ENCODE data around the gene ADAR. TPM values are rescaled to one million over a fixed set of nuclear protein-coding genes. Genes with fewer than 3 reads are reported as not detected.

The ADAR gene
- total and polyA plus RNA-seq, 2 donors (not counting 3 experiments of a cell fraction or from before 2014, with no cell fraction given): 88.2 to 141 TPM

DNA sequence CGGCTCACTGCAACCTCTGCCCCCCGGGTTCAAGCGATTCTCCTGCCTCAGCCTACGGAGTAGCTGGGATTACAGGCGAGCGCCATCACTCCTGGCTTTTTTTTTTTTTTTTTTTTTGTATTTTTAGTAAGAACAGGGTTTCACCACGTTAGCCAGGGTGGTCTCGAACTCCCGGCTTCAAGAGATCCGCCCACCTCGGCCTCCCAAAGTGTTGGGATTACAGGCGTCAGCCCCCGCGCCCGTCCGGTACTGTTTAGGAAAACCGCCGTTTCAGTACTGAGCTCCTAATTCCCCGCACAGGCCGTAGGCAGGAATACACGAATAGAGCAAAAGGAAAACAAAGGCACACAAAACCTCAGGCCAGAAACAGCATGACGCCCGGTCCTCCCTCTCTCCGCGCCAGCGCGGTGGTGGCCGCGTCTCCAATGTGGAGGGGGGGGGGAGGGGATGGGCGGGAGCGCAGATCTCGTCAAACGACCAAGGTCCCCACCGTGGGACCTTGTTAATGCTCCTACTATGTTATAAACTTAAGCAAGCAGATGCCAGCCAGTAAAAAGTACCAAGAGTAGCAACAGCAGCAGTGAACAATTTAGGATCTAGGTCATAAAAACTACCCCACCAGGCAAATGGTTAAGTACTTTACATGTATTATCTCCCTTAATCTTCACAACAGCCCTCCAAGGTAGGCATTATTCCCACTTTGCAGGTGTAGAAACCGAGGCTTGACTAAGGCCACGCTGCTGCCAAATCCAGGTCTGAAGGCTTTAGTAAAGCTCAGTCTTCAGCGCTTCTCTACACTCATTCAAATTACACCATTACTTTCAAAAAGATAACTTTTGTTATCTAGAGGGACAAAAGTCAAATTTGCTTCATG, 648 bp upstream of the ADAR start:
- Histone ChIP-seq H3K27me3 (ENCODE audit: control insufficient read depth in 2 of 2, insufficient read depth in 2 of 2, low read length in 2 of 2) (no peaks in the 10 kb centered on the region), H3K4me1 (ENCODE audit: control insufficient read depth, extremely low read depth, insufficient read depth, low read length) (peaks cover 6% of the 10 kb centered on the region), H3K36me3 (ENCODE audit: control insufficient read depth in 2 of 2, extremely low read depth in 1 of 2, insufficient read depth in 2 of 2, low read length in 2 of 2) (no peaks in the 10 kb centered on the region), H3K79me2 (ENCODE audit: control insufficient read depth, insufficient read depth, low read length) (peaks cover 67% of the 10 kb centered on the region), H4K20me1 (replicated peaks; ENCODE audit: control insufficient read depth, extremely low read depth, insufficient read depth, low read length) (peaks cover 4% of the 10 kb centered on the region), H3K9me3 (replicated peaks; ENCODE audit: control insufficient read depth, insufficient read depth, low read length) (no peaks in the 10 kb centered on the region), H3K9ac (replicated peaks; ENCODE audit: extremely low read depth, insufficient read depth, low read length) (peak overlapping the region; percentile 91), H3K4me2 (ENCODE audit: insufficient read depth, low read length) (peak overlapping the region; percentile 61), H2AFZ (ENCODE audit: low read depth, low read length) (peak overlapping the region; percentile 58), H3K9me1 (replicated peaks; ENCODE audit: control insufficient read depth, extremely low read depth, insufficient read depth, low read length) (no peaks in the 10 kb centered on the region), H3K27ac (ENCODE audit: insufficient read depth, low read depth, low read length) (peak overlapping the region; percentile 56), H3K4me3 (replicated peaks in 1 of 3; ENCODE audit: insufficient read depth in 1 of 3, low read depth in 1 of 3, low read length in 3 of 3) (peak overlapping the region; percentile 15 to 68 (median 47))
- intact Hi-C loops (cut with micrococcal nuclease) (loop anchor here (1.0 to 2.0 kb wide), 2 partner anchors 20 to 50 kb away; partner anchors contain the start of gene UBE2Q1), dilution Hi-C loops (cut with MboI; ENCODE audit: extremely low pct_ligation_motif_present, low sequenced_read_pairs) (no loop called here)
- POLR2A ChIA-PET: interaction anchor here (0.5 to 0.7 kb wide), 5 partner anchors 9 to 563 kb away, joined by 3 to 8 read pairs (median 6); no protein-coding TSS in a partner anchor
- TF ChIP-seq POLR2AphosphoS5 (IDR thresholded peaks at IDR 0.05; ENCODE audit: insufficient read depth, low read depth, low read length) (no peak), GATA2 (IDR thresholded peaks at IDR 0.05; ENCODE audit: insufficient read depth, insufficient read length, low read depth, low read length) (no peak), JUN (IDR thresholded peaks at IDR 0.05; ENCODE audit: borderline replicate concordance, insufficient read depth, insufficient read length, low read depth) (no peak), POLR2A (IDR thresholded peaks at IDR 0.05; ENCODE audit: low read depth, low read length) (no peak), FOS (IDR thresholded peaks at IDR 0.05; ENCODE audit: borderline replicate concordance, insufficient read depth, low read length) (no peak), EZH2 (IDR thresholded peaks at IDR 0.05; ENCODE audit: borderline replicate concordance, low read depth, low read length, severe bottlenecking) (no peak), MYC (IDR thresholded peaks at IDR 0.05; ENCODE audit: low read depth, low read length) (no peak)
- TF ChIP-seq, protein P1, sequence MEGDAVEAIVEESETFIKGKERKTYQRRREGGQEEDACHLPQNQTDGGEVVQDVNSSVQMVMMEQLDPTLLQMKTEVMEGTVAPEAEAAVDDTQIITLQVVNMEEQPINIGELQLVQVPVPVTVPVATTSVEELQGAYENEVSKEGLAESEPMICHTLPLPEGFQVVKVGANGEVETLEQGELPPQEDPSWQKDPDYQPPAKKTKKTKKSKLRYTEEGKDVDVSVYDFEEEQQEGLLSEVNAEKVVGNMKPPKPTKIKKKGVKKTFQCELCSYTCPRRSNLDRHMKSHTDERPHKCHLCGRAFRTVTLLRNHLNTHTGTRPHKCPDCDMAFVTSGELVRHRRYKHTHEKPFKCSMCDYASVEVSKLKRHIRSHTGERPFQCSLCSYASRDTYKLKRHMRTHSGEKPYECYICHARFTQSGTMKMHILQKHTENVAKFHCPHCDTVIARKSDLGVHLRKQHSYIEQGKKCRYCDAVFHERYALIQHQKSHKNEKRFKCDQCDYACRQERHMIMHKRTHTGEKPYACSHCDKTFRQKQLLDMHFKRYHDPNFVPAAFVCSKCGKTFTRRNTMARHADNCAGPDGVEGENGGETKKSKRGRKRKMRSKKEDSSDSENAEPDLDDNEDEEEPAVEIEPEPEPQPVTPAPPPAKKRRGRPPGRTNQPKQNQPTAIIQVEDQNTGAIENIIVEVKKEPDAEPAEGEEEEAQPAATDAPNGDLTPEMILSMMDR (IDR thresholded peaks at IDR 0.05; ENCODE audit: extremely low read depth in 1 of 2, insufficient read depth in 1 of 2, low read depth in 1 of 2, low read length in 2 of 2): no peak
- TF ChIP-seq, protein P2, sequence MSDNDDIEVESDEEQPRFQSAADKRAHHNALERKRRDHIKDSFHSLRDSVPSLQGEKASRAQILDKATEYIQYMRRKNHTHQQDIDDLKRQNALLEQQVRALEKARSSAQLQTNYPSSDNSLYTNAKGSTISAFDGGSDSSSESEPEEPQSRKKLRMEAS (IDR thresholded peaks at IDR 0.05; ENCODE audit: insufficient read depth, insufficient read length): no peak
- peak; percentile 38 for FAIRE-seq
- BruUV-seq (replicated peaks): TSS peak; percentile 63
- CTCF ChIA-PET: interaction anchor here (0.6 to 1.3 kb wide), 7 partner anchors 10 to 435 kb away, joined by 3 to 4 read pairs (median 3); no protein-coding TSS in a partner anchor
- peak; percentile 68 for DNase-seq (ENCODE audit: low read depth, low spot score)

All from endothelial cell of umbilical vein (primary cell).